ENCODE results near the gene ARID1B. TPM values are rescaled to one million over a fixed set of nuclear protein-coding genes. Genes with fewer than 3 reads are reported as not detected.
A peak's percentile ranks its signal among the peaks of the same experiment; 100 is the strongest.

Gene ARID1B
- total RNA-seq, 1 experiment from 2014 or later: 60.3 TPM

- TF ChIP-seq GTF2I (CRISPR knock-in tag; conservative IDR thresholded peaks at IDR 0.05) (peak; percentile 82; the same call in 1 of the 2 replicates), ATF1 (CRISPR knock-in tag; IDR thresholded peaks at IDR 0.05) (no peak)
- no peaks in the 10 kb centered on the region for H3K9me3 Mint-ChIP-seq
- H3K36me3 Mint-ChIP-seq: no peaks in the 10 kb centered on the region
- no peak for DNase-seq (ENCODE audit: low spot score)
- H3K4me1 Mint-ChIP-seq: peaks cover 85% of the 10 kb centered on the region
- H3K4me3 Mint-ChIP-seq: no peak overlapping the region
- ChIA-PET CTCF (no interaction called here), POLR2A (interaction anchor here (0.9 kb wide), 1 partner anchor 19 kb away, joined by 3 read pairs; no protein-coding TSS in a partner anchor)
- peak; percentile 32; the same call in 1 of the 2 replicates for ATAC-seq
- peak overlapping the region; percentile 51 for H3K27ac Mint-ChIP-seq
- no peaks in the 10 kb centered on the region for H3K27me3 Mint-ChIP-seq (ENCODE audit: low read depth)
These were observed 12.1 kb downstream of the ARID1B start for GRCh38 chr6:156789081-156789943.

- H3K36me3 Mint-ChIP-seq: no peaks in the 10 kb centered on the region
- peak overlapping the region; percentile 53 for H3K4me3 Mint-ChIP-seq
- ChIA-PET POLR2A (no interaction called here), CTCF (interaction anchor here (0.9 kb wide), 1 partner anchor 255 kb away, joined by 3 read pairs; no protein-coding TSS in a partner anchor)
- no peaks in the 10 kb centered on the region for H3K27me3 Mint-ChIP-seq (ENCODE audit: low read depth)
- H3K4me1 Mint-ChIP-seq: peaks cover 90% of the 10 kb centered on the region
- TF ChIP-seq ZNF281 (CRISPR knock-in tag; IDR thresholded peaks at IDR 0.05) (no peak), ARID4B (CRISPR knock-in tag; IDR thresholded peaks at IDR 0.05; ENCODE audit: borderline replicate concordance) (no peak), RELA (CRISPR knock-in tag; IDR thresholded peaks at IDR 0.05; ENCODE audit: borderline replicate concordance) (no peak), CREB1 (CRISPR knock-in tag; IDR thresholded peaks at IDR 0.05) (no peak)
- ATAC-seq (no peak), DNase-seq (ENCODE audit: low spot score) (no peak)
- H3K27ac Mint-ChIP-seq: peak overlapping the region; percentile 78
- no peaks in the 10 kb centered on the region for H3K9me3 Mint-ChIP-seq
These were observed 13.6 kb downstream of the ARID1B start for GRCh38 chr6:156790711-156791319.

- Mint-ChIP-seq H3K4me3 (peak overlapping the region; percentile 53), H3K9me3 (no peaks in the 10 kb centered on the region), H3K27me3 (ENCODE audit: low read depth) (no peaks in the 10 kb centered on the region), H3K27ac (peak overlapping the region; percentile 78), H3K4me1 (peaks cover 91% of the 10 kb centered on the region), H3K36me3 (no peaks in the 10 kb centered on the region)
- ChIA-PET POLR2A (no interaction called here), CTCF (interaction anchor here (0.9 kb wide), 1 partner anchor 254 kb away, joined by 3 read pairs; no protein-coding TSS in a partner anchor)
- DNase-seq (ENCODE audit: low spot score) (no peak), ATAC-seq (peak; percentile 61)
- TF ChIP-seq E2F5 (CRISPR knock-in tag; IDR thresholded peaks at IDR 0.05) (no peak), MAX (CRISPR knock-in tag; IDR thresholded peaks at IDR 0.05) (peak; percentile 74), JAZF1 (CRISPR knock-in tag; IDR thresholded peaks at IDR 0.05) (no peak), E2F4 (CRISPR knock-in tag; IDR thresholded peaks at IDR 0.05; ENCODE audit: borderline replicate concordance, low read depth) (no peak), ATF3 (CRISPR knock-in tag; conservative IDR thresholded peaks at IDR 0.05) (no peak), CREB1 (CRISPR knock-in tag; IDR thresholded peaks at IDR 0.05) (0 out of 2 replicates have a peak, but pooled peaks have one; percentile 32), USF2 (CRISPR knock-in tag; IDR thresholded peaks at IDR 0.05) (0 out of 2 replicates have a peak, but pooled peaks have one; percentile 23), TEAD1 (CRISPR knock-in tag; IDR thresholded peaks at IDR 0.05) (peak; percentile 57; the same call in 1 of the 2 replicates)
These were observed 14.2 kb downstream of the ARID1B start for GRCh38 chr6:156791320-156791850.
